Measurements from ENCODE around the gene HIRA. TPM values are rescaled to one million over a fixed set of nuclear protein-coding genes. Genes with fewer than 3 reads are reported as not detected.

The HIRA gene
- total RNA-seq, 4 donors from 2014 or later, result 18.8 to 31.6 (median 24.7) TPM

- 91 to 92% methylated on average over 6 of the region's 6 CpGs for WGBS, 2 donors
- Histone ChIP-seq H3K4me1 (no peaks in the 10 kb centered on the region), H3K9me3 (no peaks in the 10 kb centered on the region), H3K27me3 (no peaks in the 10 kb centered on the region), H3K27ac (no peak overlapping the region), H3K4me3 (no peak overlapping the region), H3K36me3 (peaks cover 0 to 100% (median 43%) of the 10 kb centered on the region in 3 donors)
- TF ChIP-seq, protein P1, sequence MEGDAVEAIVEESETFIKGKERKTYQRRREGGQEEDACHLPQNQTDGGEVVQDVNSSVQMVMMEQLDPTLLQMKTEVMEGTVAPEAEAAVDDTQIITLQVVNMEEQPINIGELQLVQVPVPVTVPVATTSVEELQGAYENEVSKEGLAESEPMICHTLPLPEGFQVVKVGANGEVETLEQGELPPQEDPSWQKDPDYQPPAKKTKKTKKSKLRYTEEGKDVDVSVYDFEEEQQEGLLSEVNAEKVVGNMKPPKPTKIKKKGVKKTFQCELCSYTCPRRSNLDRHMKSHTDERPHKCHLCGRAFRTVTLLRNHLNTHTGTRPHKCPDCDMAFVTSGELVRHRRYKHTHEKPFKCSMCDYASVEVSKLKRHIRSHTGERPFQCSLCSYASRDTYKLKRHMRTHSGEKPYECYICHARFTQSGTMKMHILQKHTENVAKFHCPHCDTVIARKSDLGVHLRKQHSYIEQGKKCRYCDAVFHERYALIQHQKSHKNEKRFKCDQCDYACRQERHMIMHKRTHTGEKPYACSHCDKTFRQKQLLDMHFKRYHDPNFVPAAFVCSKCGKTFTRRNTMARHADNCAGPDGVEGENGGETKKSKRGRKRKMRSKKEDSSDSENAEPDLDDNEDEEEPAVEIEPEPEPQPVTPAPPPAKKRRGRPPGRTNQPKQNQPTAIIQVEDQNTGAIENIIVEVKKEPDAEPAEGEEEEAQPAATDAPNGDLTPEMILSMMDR (IDR thresholded peaks at IDR 0.05), result no peak
- TF ChIP-seq POLR2A (IDR thresholded peaks at IDR 0.05), result no peak
- no peak for TF ChIP-seq EP300 (IDR thresholded peaks at IDR 0.05)
- no peak for DNase-seq (ENCODE audit: low spot score in 2 of 2)
Measured at GRCh38 chr22:19352217-19352616, 79.3 kb downstream of the HIRA start.

DNA sequence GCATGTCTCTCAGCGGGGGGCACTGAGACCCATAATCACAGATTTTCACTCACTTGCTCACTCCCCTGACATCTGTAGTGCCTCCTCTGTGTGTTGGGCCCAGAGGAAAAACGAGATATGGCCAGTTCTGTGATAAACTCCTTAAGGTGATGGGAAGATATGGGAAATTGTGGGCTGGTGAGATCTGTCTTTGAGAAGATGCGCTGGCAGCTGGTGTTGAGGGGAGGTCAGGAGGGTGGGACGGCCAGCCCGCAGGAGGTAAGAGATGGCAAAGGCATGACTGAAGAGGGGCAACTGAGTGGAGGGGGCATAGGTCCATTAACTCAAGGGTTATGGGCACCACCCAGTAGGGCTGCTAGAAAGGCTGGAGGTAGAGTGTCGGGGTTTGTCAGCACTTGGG, 79.9 kb downstream of the HIRA start:
- no peak overlapping the region for H3K27ac ChIP-seq
- no peaks in the 10 kb centered on the region for H3K4me1 ChIP-seq
- H3K9me3 ChIP-seq, result no peaks in the 10 kb centered on the region
- no peak for DNase-seq (ENCODE audit: low spot score in 2 of 2)
- whole genome bisulfite sequencing, 2 donors, result 91 to 95% methylated on average over 6 of the region's 6 CpGs
- H3K27me3 ChIP-seq, result no peaks in the 10 kb centered on the region
- H3K36me3 ChIP-seq, result peaks cover 0 to 100% (median 43%) of the 10 kb centered on the region in 3 donors
- TF ChIP-seq EP300 (IDR thresholded peaks at IDR 0.05) (no peak), POLR2A (IDR thresholded peaks at IDR 0.05) (no peak)
- TF ChIP-seq, protein P1 (IDR thresholded peaks at IDR 0.05), result no peak
- no peak overlapping the region for H3K4me3 ChIP-seq

- Histone ChIP-seq H3K27me3 (no peaks in the 10 kb centered on the region), H3K4me3 (no peak overlapping the region), H3K27ac (no peak overlapping the region), H3K4me1 (no peaks in the 10 kb centered on the region), H3K36me3 (peaks cover 0 to 100% (median 43%) of the 10 kb centered on the region in 3 donors), H3K9me3 (no peaks in the 10 kb centered on the region)
- no peak for TF ChIP-seq EP300 (IDR thresholded peaks at IDR 0.05)
- TF ChIP-seq, protein P1 (IDR thresholded peaks at IDR 0.05), result no peak
- TF ChIP-seq POLR2A (IDR thresholded peaks at IDR 0.05), result no peak
- WGBS, 2 donors, result 94 to 96% methylated on average over 9 of the region's 9 CpGs
- no peak for DNase-seq (ENCODE audit: low spot score in 2 of 2)
Measured at GRCh38 chr22:19350947-19351346, 80.6 kb downstream of the HIRA start.

DNA sequence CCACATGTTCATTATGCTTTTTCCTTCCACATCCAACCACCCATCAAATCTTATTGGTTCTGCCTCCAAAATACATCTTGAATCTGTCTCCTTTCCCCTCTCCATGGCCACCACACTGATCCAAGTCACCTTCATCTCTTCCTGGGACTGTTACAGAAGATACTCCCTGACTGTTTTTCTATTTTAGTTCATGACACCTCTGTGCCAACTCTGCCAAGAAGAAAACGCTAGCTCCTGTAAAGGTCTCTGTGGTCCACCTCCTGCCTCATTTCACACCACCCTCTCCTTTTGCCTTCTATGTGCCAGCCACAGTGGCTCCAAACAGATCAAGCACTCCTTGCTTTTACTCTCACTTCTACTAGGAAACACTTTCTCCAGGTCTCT, 81.1 kb downstream of the HIRA start:
- no peak for DNase-seq (ENCODE audit: low spot score in 2 of 2)
- TF ChIP-seq, protein P1 (IDR thresholded peaks at IDR 0.05), result no peak
- TF ChIP-seq EP300 (IDR thresholded peaks at IDR 0.05) (no peak), POLR2A (IDR thresholded peaks at IDR 0.05) (no peak)
- H3K36me3 ChIP-seq, result peaks cover 0 to 100% (median 43%) of the 10 kb centered on the region in 3 donors

GRCh38 chr22:19349778-19350475, 81.6 kb downstream of the HIRA start:
- Histone ChIP-seq H3K9me3 (no peaks in the 10 kb centered on the region), H3K4me1 (no peaks in the 10 kb centered on the region), H3K4me3 (no peak overlapping the region), H3K27me3 (no peaks in the 10 kb centered on the region), H3K36me3 (peaks cover 0 to 100% (median 43%) of the 10 kb centered on the region in 3 donors), H3K27ac (no peak overlapping the region)
- DNase-seq (ENCODE audit: low spot score in 2 of 2), result no peak
- TF ChIP-seq POLR2A (IDR thresholded peaks at IDR 0.05) (no peak), EP300 (IDR thresholded peaks at IDR 0.05) (no peak)
- TF ChIP-seq, protein P1 (IDR thresholded peaks at IDR 0.05), result no peak
- 89 to 90% methylated on average over 5 of the region's 5 CpGs for WGBS, 2 donors

More for the DNA sequence above, 81.1 kb downstream of the HIRA start:
- no peaks in the 10 kb centered on the region for H3K9me3 ChIP-seq
- H3K4me1 ChIP-seq, result no peaks in the 10 kb centered on the region
- no peak overlapping the region for H3K4me3 ChIP-seq
- no peak overlapping the region for H3K27ac ChIP-seq
- WGBS, 2 donors, result 90 to 94% methylated on average over 1 of the region's 1 CpG
- no peaks in the 10 kb centered on the region for H3K27me3 ChIP-seq
